PC-3 (cell line): ENCODE measurements around the gene YY1. TPM values are rescaled to one million over a fixed set of nuclear protein-coding genes. Genes with fewer than 3 reads are reported as not detected.

Experiments used
- ATAC-seq: fragments of 200-7000 bp; cut with Tn5 transposase; 2 replicates; pipeline ENCODE4 v1.9.1; 2020; ENCODE audit warnings: mild to moderate bottlenecking, moderate library complexity
- BruUV-seq: library from RNA; stranded (reverse); fragments of 400-500 nt; replicated peaks from 2 replicates; lab custom pipeline; 2021; lab: Mats Ljungman, UMichigan
- CTCF ChIA-PET: fragments of 300-600 bp; sonication (Branson Sonifier 250); formaldehyde crosslinking; loops from one replicate; lab custom pipeline; 2022; ENCODE audit warnings: antibody characterized with exemption; lab: Charles Lee
- POLR2A ChIA-PET: fragments of 300-600 bp; sonication (Branson Sonifier 250); formaldehyde crosslinking; loops from one replicate; lab custom pipeline; 2022; ENCODE audit warnings: antibody characterized with exemption; ENCODE audit not compliant: unreplicated experiment; lab: Charles Lee
- DNase-seq: peaks from one replicate; pipeline ENCODE4 v3.0.0-alpha.2; 2015
- H2AFZ ChIP-seq: fragments of 300-600 bp; sonication (generic); 2 replicates; pipeline ENCODE4 v1.6.0; 2016; ENCODE audit warnings: antibody characterized with exemption, low read length
- H3F3A ChIP-seq: fragments of 300-600 bp; sonication (generic); one replicate; pipeline ENCODE4 v1.6.0; 2017; ENCODE audit warnings: antibody characterized with exemption, low read length, control low read depth, mild to moderate bottlenecking; ENCODE audit not compliant: unreplicated experiment
- H3K27ac ChIP-seq: fragments of 300-600 bp; sonication (generic); 2 replicates; pipeline ENCODE4 v1.5.1; 2016; ENCODE audit warnings: mild to moderate bottlenecking, low read length
- H3K27me3 ChIP-seq: fragments of 300-600 bp; sonication (generic); 2 replicates; pipeline ENCODE4 v1.6.1; 2016; ENCODE audit warnings: low read length, mixed read lengths
- H3K36me3 ChIP-seq: fragments of 300-600 bp; sonication (generic); 2 replicates; pipeline ENCODE4 v1.6.1; 2016; ENCODE audit warnings: low read depth, mixed run types, low read length, mixed read lengths
- H3K4me1 ChIP-seq: fragments of 300-600 bp; sonication (generic); 2 replicates; pipeline ENCODE4 v1.5.1; 2016; ENCODE audit warnings: low read length; ENCODE audit not compliant: insufficient read depth
- H3K4me2 ChIP-seq: fragments of 300-600 bp; sonication (generic); 2 replicates; pipeline ENCODE4 v1.6.0; 2016; ENCODE audit warnings: low read length
- H3K4me3 ChIP-seq: fragments of 300-600 bp; sonication (generic); 2 replicates; pipeline ENCODE4 v1.5.1; 2016; ENCODE audit warnings: mild to moderate bottlenecking, low read length, mixed read lengths
- H3K79me2 ChIP-seq: fragments of 300-600 bp; sonication (generic); 2 replicates; pipeline ENCODE4 v1.6.1; 2017; ENCODE audit warnings: low read length, mixed read lengths
- H3K9ac ChIP-seq: fragments of 300-600 bp; sonication (generic); 2 replicates; pipeline ENCODE4 v1.6.0; 2016; ENCODE audit warnings: mild to moderate bottlenecking, low read length
- H3K9me2 ChIP-seq: fragments of 300-600 bp; sonication (generic); replicated peaks from 2 replicates; pipeline ENCODE4 v1.6.1; 2016; ENCODE audit warnings: mixed run types, low read length, mixed read lengths
- H3K9me3 ChIP-seq: fragments of 300-600 bp; sonication (generic); 2 replicates; pipeline ENCODE4 v1.6.1; 2016; ENCODE audit warnings: low read length, mixed read lengths
- H4K20me1 ChIP-seq: fragments of 300-600 bp; sonication (generic); 2 replicates; pipeline ENCODE4 v1.6.1; 2016; ENCODE audit warnings: low read length, mixed read lengths
- CTCF ChIP-seq: fragments of 300-600 bp; sonication (generic); conservative IDR thresholded peaks from 2 replicates; pipeline ENCODE4 v1.5.1; 2017; ENCODE audit warnings: antibody characterized with exemption, low read depth, mild to moderate bottlenecking, low read length
- EZH2 ChIP-seq: fragments of 300-600 bp; sonication (generic); IDR thresholded peaks from one replicate; pipeline ENCODE4 v1.6.1; 2017; ENCODE audit warnings: antibody characterized with exemption, mild to moderate bottlenecking, low read length; ENCODE audit not compliant: unreplicated experiment
- EZH2phosphoT487 ChIP-seq: fragments of 300-600 bp; sonication (generic); IDR thresholded peaks from 2 replicates; pipeline ENCODE4 v1.6.1; 2018; ENCODE audit warnings: mild to moderate bottlenecking, antibody characterized with exemption, low read length, borderline replicate concordance
- intact Hi-C: fragments of 100-400 bp; cut with micrococcal nuclease; formaldehyde crosslinking; loops from 2 replicates; pipeline ENCODE4 v1.9.0; 2023
- total RNA-seq: library from RNA; depleted of rRNA; stranded (reverse); fragments of >200 nt; gene quantifications from 2 replicates; pipeline ENCODE4 v1.2.3, GENCODE V29; 2014

YY1 gene
- total RNA-seq, 1 experiment from 2014 or later, result 64.1 TPM

GRCh38 chr14:100303179-100303578 lies 64.2 kb downstream of the YY1 start:
- peaks cover 17% of the 10 kb centered on the region for H3K79me2 ChIP-seq
- H3F3A ChIP-seq, result peaks cover 6% of the 10 kb centered on the region
- no peaks in the 10 kb centered on the region for H3K9me3 ChIP-seq
- peaks cover 9% of the 10 kb centered on the region; the same call in 1 of the 2 replicates for H4K20me1 ChIP-seq
- CTCF ChIA-PET, result interaction anchor here (0.5 to 1.3 kb wide), 4 partner anchors 18 to 285 kb away, joined by 3 to 11 read pairs (median 8); no protein-coding TSS in a partner anchor
- no peak overlapping the region for H2AFZ ChIP-seq
- intact Hi-C loops, result loop anchor here (2.0 kb wide), 1 partner anchor 18 kb away; no protein-coding TSS in a partner anchor
- H3K4me3 ChIP-seq, result no peak overlapping the region
- H3K4me1 ChIP-seq, result peaks cover 33% of the 10 kb centered on the region
- no peaks in the 10 kb centered on the region for H3K9me2 ChIP-seq
- ATAC-seq (no peak), DNase-seq (peak; percentile 21)
- H3K9ac ChIP-seq, result no peak overlapping the region
- BruUV-seq, result no TSS peak
- peak overlapping the region; percentile 49 for H3K27ac ChIP-seq
- H3K36me3 ChIP-seq, result no peaks in the 10 kb centered on the region
- no peaks in the 10 kb centered on the region for H3K27me3 ChIP-seq
- TF ChIP-seq EZH2phosphoT487 (no peak), CTCF (peak; percentile 81), EZH2 (no peak)
- H3K4me2 ChIP-seq, result peak overlapping the region; percentile 53
- POLR2A ChIA-PET, result no interaction called here

- Histone ChIP-seq H3K9me2 (no peaks in the 10 kb centered on the region), H2AFZ (no peak overlapping the region), H3K9me3 (no peaks in the 10 kb centered on the region), H3F3A (peaks cover 6% of the 10 kb centered on the region), H3K27ac (no peak overlapping the region), H3K27me3 (no peaks in the 10 kb centered on the region), H3K4me3 (no peak overlapping the region), H4K20me1 (peaks cover 9% of the 10 kb centered on the region; the same call in 1 of the 2 replicates), H3K4me2 (no peak overlapping the region; the same call in 1 of the 2 replicates), H3K79me2 (peaks cover 17% of the 10 kb centered on the region), H3K36me3 (no peaks in the 10 kb centered on the region), H3K4me1 (peaks cover 33% of the 10 kb centered on the region), H3K9ac (no peak overlapping the region)
- DNase-seq, result no peak
- TF ChIP-seq EZH2phosphoT487 (no peak), EZH2 (no peak), CTCF (no peak)
- CTCF ChIA-PET, result interaction anchor here (0.5 kb wide), 1 partner anchor 285 kb away, joined by 3 read pairs; no protein-coding TSS in a partner anchor
- POLR2A ChIA-PET, result no interaction called here
- BruUV-seq, result no TSS peak
- ATAC-seq, result no peak
- intact Hi-C loops, result loop anchor here (2.0 kb wide), 1 partner anchor 19 kb away; no protein-coding TSS in a partner anchor
Observed at GRCh38 chr14:100303925-100304324, 65.0 kb downstream of the YY1 start.

- intact Hi-C loops, result no loop called here
- H4K20me1 ChIP-seq, result peaks cover 9% of the 10 kb centered on the region; the same call in 1 of the 2 replicates
- no peaks in the 10 kb centered on the region for H3K9me2 ChIP-seq
- DNase-seq (peak; percentile 48), ATAC-seq (peak; percentile 10)
- peak overlapping the region; percentile 92 for H3K4me2 ChIP-seq
- no peak overlapping the region for H3K27ac ChIP-seq
- BruUV-seq, result TSS peak; percentile 37
- ChIA-PET CTCF (interaction anchor here (0.6 to 0.8 kb wide), 2 partner anchors 134 to 701 kb away, joined by 3 to 5 read pairs; no protein-coding TSS in a partner anchor), POLR2A (no interaction called here)
- H2AFZ ChIP-seq, result peak overlapping the region; percentile 97
- H3K4me3 ChIP-seq, result peak overlapping the region; percentile 88
- peaks cover 17% of the 10 kb centered on the region for H3K79me2 ChIP-seq
- H3K9ac ChIP-seq, result peak overlapping the region; percentile 49; the same call in 1 of the 2 replicates
- no peaks in the 10 kb centered on the region for H3K27me3 ChIP-seq
- peaks cover 6% of the 10 kb centered on the region for H3F3A ChIP-seq
- peaks cover 33% of the 10 kb centered on the region for H3K4me1 ChIP-seq
- no peaks in the 10 kb centered on the region for H3K9me3 ChIP-seq
- no peaks in the 10 kb centered on the region for H3K36me3 ChIP-seq
- TF ChIP-seq EZH2phosphoT487 (no peak), CTCF (no peak), EZH2 (no peak)
Observed at GRCh38 chr14:100304825-100305323, 65.9 kb downstream of the YY1 start.
